Sigmoid colon (tissue), 4 donors: Measurements from ENCODE around the gene CDH23.

Source experiments
- EP300 ChIP-seq, 4 donors: sonication (generic); formaldehyde crosslinking; IDR thresholded peaks; one replicate each; pipeline ENCODE4 v1.6.1; 2017; ENCODE audit warnings: antibody characterized with exemption in 4 of 4
- POLR2A ChIP-seq, 2 donors: fragments of 450-650 bp; IDR thresholded peaks; one replicate each; pipeline ENCODE4 v1.6.1; 2016; ENCODE audit warnings: antibody characterized with exemption in 2 of 2, mild to moderate bottlenecking in 2 of 2, moderate library complexity in 2 of 2

DNA sequence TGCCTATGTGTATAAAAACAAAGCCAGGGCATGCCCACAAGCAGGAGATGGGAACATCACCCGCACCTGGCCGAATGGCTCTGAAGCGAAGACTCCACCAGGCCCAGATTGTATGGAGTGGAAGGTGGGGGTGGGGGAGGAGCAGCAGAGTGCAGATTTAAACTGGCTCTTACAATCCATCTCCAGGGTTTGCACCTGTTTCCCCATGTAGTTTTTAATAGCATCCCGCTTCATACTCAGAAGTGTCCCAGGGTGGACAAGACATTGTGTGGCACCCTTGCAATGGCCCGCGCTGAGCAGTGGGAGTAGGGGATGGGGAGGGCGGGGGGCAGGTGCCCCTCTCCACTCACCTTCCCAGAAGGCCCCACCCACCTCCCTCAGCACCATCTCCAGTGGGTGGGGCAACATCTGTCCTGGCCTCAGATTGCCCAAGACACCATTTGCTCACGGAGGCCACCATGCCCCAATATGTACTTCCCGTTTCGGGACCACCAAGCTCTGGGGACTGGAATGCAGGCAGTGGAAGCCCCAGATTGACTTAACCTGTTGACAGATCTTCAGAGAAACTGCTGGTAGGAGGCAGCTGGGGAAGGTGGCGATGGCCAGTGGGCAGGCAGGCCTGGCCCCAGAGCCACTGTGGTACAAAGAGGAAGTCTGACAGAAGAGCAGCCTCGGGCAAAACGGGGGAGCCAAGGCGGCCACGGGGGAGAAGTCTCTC lies 353.6 kb downstream of the CDH23 start:
- TF ChIP-seq EP300 (IDR thresholded peaks at IDR 0.05) = no peak
- no peak for TF ChIP-seq POLR2A (IDR thresholded peaks at IDR 0.05)
